ENCODE results near the gene CEP55. TPM values are rescaled to one million over a fixed set of nuclear protein-coding genes. Genes with fewer than 3 reads are reported as not detected.

The CEP55 gene
- total and polyA plus RNA-seq, 5 donors from 2014 or later, result 3.1 to 5.0 (median 4.6) TPM

GRCh38 chr10:93498166-93498565 is 1.8 kb downstream of the CEP55 start:
- Histone ChIP-seq H3K4me3 (ENCODE audit: low read depth, low read length) (peak overlapping the region; percentile 66), H3K9me3 (ENCODE audit: control insufficient read depth in 2 of 2, low read length in 2 of 2) (no peaks in the 10 kb centered on the region), H3K27me3 (ENCODE audit: control insufficient read depth, insufficient read depth, low read length) (no peaks in the 10 kb centered on the region), H3K27ac (ENCODE audit: insufficient read depth, low read length, poor library complexity, severe bottlenecking) (peak overlapping the region; percentile 69), H3K4me1 (ENCODE audit: control insufficient read depth, insufficient read depth, low read length, poor library complexity, severe bottlenecking) (peaks cover 27% of the 10 kb centered on the region), H3K36me3 (ENCODE audit: control insufficient read depth, insufficient read depth, low read length) (no peaks in the 10 kb centered on the region)
- peaks cover 0 to 1% (median 0%) of the 10 kb centered on the region in 7 donors for H3K9me3 Mint-ChIP-seq
- H3K4me1 Mint-ChIP-seq, result peaks cover 13 to 57% (median 35%) of the 10 kb centered on the region in 4 donors
- no peak for ATAC-seq (ENCODE audit: low read depth in 2 of 2)
- H3K36me3 Mint-ChIP-seq, result no peaks in the 10 kb centered on the region
- DNase-seq, result peak in 1 of 3 donors; percentile 41
- peak overlapping the region; percentile 83 to 99 (median 96) for H3K4me3 Mint-ChIP-seq
- H3K27ac Mint-ChIP-seq, result peak overlapping the region; percentile 21 to 79 (median 66)
- no peaks in the 10 kb centered on the region for H3K27me3 Mint-ChIP-seq

DNA sequence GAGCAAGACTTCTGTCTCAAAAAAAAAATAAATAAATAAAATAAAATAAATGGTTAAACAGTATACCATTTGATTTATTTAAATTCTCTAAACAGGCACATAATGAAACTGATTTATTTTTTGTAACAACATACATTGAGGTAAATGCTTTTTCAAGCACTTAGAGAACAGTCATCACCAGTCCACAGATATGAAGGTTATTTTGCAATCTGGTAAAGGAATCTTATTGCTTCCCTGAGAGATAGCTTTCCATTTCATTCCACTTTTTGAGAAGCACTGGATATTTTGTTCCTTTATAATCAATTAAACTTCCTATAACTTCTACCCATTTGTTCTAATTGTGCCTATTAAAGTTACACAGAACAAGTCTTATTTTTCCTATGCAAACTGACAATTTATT is 5.2 kb downstream of the CEP55 start:
- Histone ChIP-seq H3K27ac (ENCODE audit: insufficient read depth, low read length, poor library complexity, severe bottlenecking) (peak overlapping the region; percentile 78), H3K9me3 (ENCODE audit: control insufficient read depth in 2 of 2, low read length in 2 of 2) (no peaks in the 10 kb centered on the region), H3K4me1 (ENCODE audit: control insufficient read depth, insufficient read depth, low read length, poor library complexity, severe bottlenecking) (peaks cover 33% of the 10 kb centered on the region), H3K4me3 (ENCODE audit: low read depth, low read length) (peak overlapping the region; percentile 88), H3K36me3 (ENCODE audit: control insufficient read depth, insufficient read depth, low read length) (no peaks in the 10 kb centered on the region), H3K27me3 (ENCODE audit: control insufficient read depth, insufficient read depth, low read length) (no peaks in the 10 kb centered on the region)
- Mint-ChIP-seq H3K27me3 (no peaks in the 10 kb centered on the region), H3K4me3 (peak overlapping the region in 1 of 4 donors; percentile 68), H3K9me3 (peaks cover 0 to 1% (median 0%) of the 10 kb centered on the region in 7 donors), H3K27ac (peak overlapping the region in 2 of 3 donors; percentile 6 to 68), H3K36me3 (no peaks in the 10 kb centered on the region), H3K4me1 (peaks cover 21 to 63% (median 35%) of the 10 kb centered on the region in 4 donors)
- ATAC-seq (ENCODE audit: low read depth in 2 of 2), result no peak
- no peak for DNase-seq

DNA sequence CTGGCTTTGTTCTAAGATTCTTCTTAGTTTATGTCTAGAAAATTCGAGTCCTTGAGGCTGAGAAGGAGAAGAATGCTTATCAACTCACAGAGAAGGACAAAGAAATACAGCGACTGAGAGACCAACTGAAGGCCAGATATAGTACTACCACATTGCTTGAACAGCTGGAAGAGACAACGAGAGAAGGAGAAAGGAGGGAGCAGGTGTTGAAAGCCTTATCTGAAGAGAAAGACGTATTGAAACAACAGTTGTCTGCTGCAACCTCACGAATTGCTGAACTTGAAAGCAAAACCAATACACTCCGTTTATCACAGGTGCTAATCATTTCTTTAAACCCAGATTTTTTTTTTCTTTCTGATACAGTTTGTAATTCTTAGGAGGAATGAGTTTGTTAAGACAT is 6.7 kb downstream of the CEP55 start:
- H3K4me1 ChIP-seq (ENCODE audit: control insufficient read depth, insufficient read depth, low read length, poor library complexity, severe bottlenecking), result peaks cover 33% of the 10 kb centered on the region
- no peaks in the 10 kb centered on the region for H3K9me3 ChIP-seq (ENCODE audit: control insufficient read depth in 2 of 2, low read length in 2 of 2)
- Mint-ChIP-seq H3K9me3 (peaks cover 0 to 1% (median 0%) of the 10 kb centered on the region in 7 donors), H3K4me3 (peak overlapping the region; percentile 68 to 86 (median 80)), H3K27me3 (no peaks in the 10 kb centered on the region), H3K27ac (peak overlapping the region; percentile 70 to 94 (median 92)), H3K4me1 (peaks cover 18 to 55% (median 33%) of the 10 kb centered on the region in 4 donors), H3K36me3 (no peaks in the 10 kb centered on the region)
- DNase-seq (peak in 2 of 3 donors; percentile 36 to 64), ATAC-seq (ENCODE audit: low read depth in 2 of 2) (peak; percentile 55 to 61)
- peak overlapping the region; percentile 78 for H3K27ac ChIP-seq (ENCODE audit: insufficient read depth, low read length, poor library complexity, severe bottlenecking)
- H3K27me3 ChIP-seq (ENCODE audit: control insufficient read depth, insufficient read depth, low read length), result no peaks in the 10 kb centered on the region
- H3K4me3 ChIP-seq (ENCODE audit: low read depth, low read length), result peak overlapping the region; percentile 88
- no peaks in the 10 kb centered on the region for H3K36me3 ChIP-seq (ENCODE audit: control insufficient read depth, insufficient read depth, low read length)

- Mint-ChIP-seq H3K27me3 (no peaks in the 10 kb centered on the region), H3K27ac (peak overlapping the region; percentile 23 to 90 (median 33)), H3K4me3 (peak overlapping the region in 1 of 4 donors; percentile 5), H3K9me3 (no peaks in the 10 kb centered on the region), H3K36me3 (no peaks in the 10 kb centered on the region), H3K4me1 (peaks cover 11 to 54% (median 33%) of the 10 kb centered on the region in 4 donors)
- Histone ChIP-seq H3K4me1 (ENCODE audit: control insufficient read depth, insufficient read depth, low read length, poor library complexity, severe bottlenecking) (peaks cover 34% of the 10 kb centered on the region), H3K27me3 (ENCODE audit: control insufficient read depth, insufficient read depth, low read length) (no peaks in the 10 kb centered on the region), H3K4me3 (ENCODE audit: low read depth, low read length) (no peak overlapping the region), H3K36me3 (ENCODE audit: control insufficient read depth, insufficient read depth, low read length) (no peaks in the 10 kb centered on the region), H3K9me3 (ENCODE audit: control insufficient read depth in 2 of 2, low read length in 2 of 2) (no peaks in the 10 kb centered on the region), H3K27ac (ENCODE audit: insufficient read depth, low read length, poor library complexity, severe bottlenecking) (peak overlapping the region; percentile 23)
- ATAC-seq (ENCODE audit: low read depth in 2 of 2) (no peak), DNase-seq (no peak)
Measured at GRCh38 chr10:93505075-93505474, 8.7 kb downstream of the CEP55 start.

GRCh38 chr10:93509816-93510215 is 13.4 kb downstream of the CEP55 start:
- H3K36me3 ChIP-seq (ENCODE audit: control insufficient read depth, insufficient read depth, low read length), result no peaks in the 10 kb centered on the region
- H3K9me3 Mint-ChIP-seq, result no peaks in the 10 kb centered on the region
- peaks cover 1 to 36% (median 24%) of the 10 kb centered on the region in 4 donors for H3K4me1 Mint-ChIP-seq
- peak overlapping the region in 3 of 4 donors; percentile 6 to 49 (median 16) for H3K4me3 Mint-ChIP-seq
- DNase-seq (peak in 1 of 3 donors; percentile 51), ATAC-seq (ENCODE audit: low read depth in 2 of 2) (peak in 1 of 2 donors; percentile 33)
- no peaks in the 10 kb centered on the region for H3K27me3 ChIP-seq (ENCODE audit: control insufficient read depth, insufficient read depth, low read length)
- peak overlapping the region; percentile 2 to 78 (median 15) for H3K27ac Mint-ChIP-seq
- peak overlapping the region; percentile 56 for H3K27ac ChIP-seq (ENCODE audit: insufficient read depth, low read length, poor library complexity, severe bottlenecking)
- no peaks in the 10 kb centered on the region for H3K27me3 Mint-ChIP-seq
- H3K9me3 ChIP-seq (ENCODE audit: control insufficient read depth in 2 of 2, low read length in 2 of 2), result no peaks in the 10 kb centered on the region
- H3K4me1 ChIP-seq (ENCODE audit: control insufficient read depth, insufficient read depth, low read length, poor library complexity, severe bottlenecking), result peaks cover 19% of the 10 kb centered on the region
- H3K36me3 Mint-ChIP-seq, result no peaks in the 10 kb centered on the region
- peak overlapping the region; percentile 77 for H3K4me3 ChIP-seq (ENCODE audit: low read depth, low read length)

DNA sequence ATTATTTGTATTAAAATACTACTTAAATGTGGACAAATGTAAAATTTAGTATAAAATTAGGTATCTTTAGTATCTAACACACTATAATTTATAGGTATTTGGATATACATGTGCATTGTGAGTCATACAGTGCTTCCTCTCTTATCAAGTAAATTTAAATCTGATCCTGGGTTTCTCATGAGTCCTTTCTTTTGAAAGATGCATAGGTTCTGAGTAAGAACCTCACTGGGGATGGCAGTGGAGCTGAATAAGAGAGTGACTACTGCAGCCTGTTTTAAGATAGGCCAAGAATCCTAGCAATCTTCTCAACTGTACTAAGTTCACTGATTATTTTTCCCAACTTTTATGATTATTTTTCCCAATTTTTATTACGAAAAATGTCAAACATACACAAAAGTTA is 16.2 kb downstream of the CEP55 start:
- Mint-ChIP-seq H3K4me3 (no peak overlapping the region), H3K27me3 (no peaks in the 10 kb centered on the region), H3K4me1 (peaks cover 1 to 43% (median 26%) of the 10 kb centered on the region in 4 donors), H3K27ac (no peak overlapping the region), H3K36me3 (no peaks in the 10 kb centered on the region), H3K9me3 (peaks cover 0 to 1% (median 0%) of the 10 kb centered on the region in 7 donors)
- H3K4me3 ChIP-seq (ENCODE audit: low read depth, low read length), result no peak overlapping the region
- H3K27ac ChIP-seq (ENCODE audit: insufficient read depth, low read length, poor library complexity, severe bottlenecking), result no peak overlapping the region
- H3K9me3 ChIP-seq (ENCODE audit: control insufficient read depth in 2 of 2, low read length in 2 of 2), result no peaks in the 10 kb centered on the region
- no peak for DNase-seq
- H3K27me3 ChIP-seq (ENCODE audit: control insufficient read depth, insufficient read depth, low read length), result no peaks in the 10 kb centered on the region
- H3K4me1 ChIP-seq (ENCODE audit: control insufficient read depth, insufficient read depth, low read length, poor library complexity, severe bottlenecking), result peaks cover 19% of the 10 kb centered on the region
- no peaks in the 10 kb centered on the region for H3K36me3 ChIP-seq (ENCODE audit: control insufficient read depth, insufficient read depth, low read length)
- ATAC-seq (ENCODE audit: low read depth in 2 of 2), result no peak

DNA sequence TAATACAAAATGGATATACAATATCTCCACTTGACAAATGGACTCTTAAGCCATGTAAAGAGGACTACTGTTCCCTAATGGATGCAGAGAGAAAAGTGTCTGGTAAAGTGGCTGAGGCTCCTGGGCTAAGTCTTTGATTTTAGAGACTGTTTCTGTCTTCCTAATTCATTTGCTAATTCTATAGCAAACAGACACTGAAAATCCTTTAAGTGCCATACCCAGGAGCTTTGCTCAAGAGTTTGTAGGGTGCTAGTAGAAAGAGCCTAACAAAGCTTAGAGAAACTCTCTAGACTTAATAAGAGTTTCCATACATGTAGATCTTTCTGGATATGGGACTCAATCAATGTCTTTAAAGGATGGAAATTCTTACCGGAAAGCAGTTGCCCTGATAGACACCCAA is 16.7 kb downstream of the CEP55 start:
- Histone ChIP-seq H3K4me3 (ENCODE audit: low read depth, low read length) (no peak overlapping the region), H3K27me3 (ENCODE audit: control insufficient read depth, insufficient read depth, low read length) (no peaks in the 10 kb centered on the region), H3K9me3 (ENCODE audit: control insufficient read depth in 2 of 2, low read length in 2 of 2) (no peaks in the 10 kb centered on the region), H3K27ac (ENCODE audit: insufficient read depth, low read length, poor library complexity, severe bottlenecking) (no peak overlapping the region), H3K36me3 (ENCODE audit: control insufficient read depth, insufficient read depth, low read length) (no peaks in the 10 kb centered on the region), H3K4me1 (ENCODE audit: control insufficient read depth, insufficient read depth, low read length, poor library complexity, severe bottlenecking) (peaks cover 19% of the 10 kb centered on the region)
- no peak for DNase-seq
- H3K4me3 Mint-ChIP-seq, result no peak overlapping the region
- no peaks in the 10 kb centered on the region for H3K27me3 Mint-ChIP-seq
- peaks cover 0 to 1% (median 0%) of the 10 kb centered on the region in 7 donors for H3K9me3 Mint-ChIP-seq
- H3K36me3 Mint-ChIP-seq, result no peaks in the 10 kb centered on the region
- H3K4me1 Mint-ChIP-seq, result peaks cover 0 to 38% (median 21%) of the 10 kb centered on the region in 4 donors
- H3K27ac Mint-ChIP-seq, result no peak overlapping the region
- no peak for ATAC-seq (ENCODE audit: low read depth in 2 of 2)

GRCh38 chr10:93514521-93514920 is 18.1 kb downstream of the CEP55 start:
- DNase-seq, result no peak
- H3K27me3 ChIP-seq (ENCODE audit: control insufficient read depth, insufficient read depth, low read length), result no peaks in the 10 kb centered on the region
- Mint-ChIP-seq H3K36me3 (peaks cover under 1% of the 10 kb centered on the region), H3K4me1 (peaks cover 0 to 25% (median 13%) of the 10 kb centered on the region in 4 donors), H3K27ac (no peak overlapping the region), H3K27me3 (no peaks in the 10 kb centered on the region), H3K4me3 (no peak overlapping the region), H3K9me3 (peaks cover 0 to 1% (median 0%) of the 10 kb centered on the region in 7 donors)
- ATAC-seq (ENCODE audit: low read depth in 2 of 2), result no peak
- H3K36me3 ChIP-seq (ENCODE audit: control insufficient read depth, insufficient read depth, low read length), result no peaks in the 10 kb centered on the region
- no peaks in the 10 kb centered on the region for H3K9me3 ChIP-seq (ENCODE audit: control insufficient read depth in 2 of 2, low read length in 2 of 2)
- no peak overlapping the region for H3K4me3 ChIP-seq (ENCODE audit: low read depth, low read length)
- peaks cover 14% of the 10 kb centered on the region for H3K4me1 ChIP-seq (ENCODE audit: control insufficient read depth, insufficient read depth, low read length, poor library complexity, severe bottlenecking)
- no peak overlapping the region for H3K27ac ChIP-seq (ENCODE audit: insufficient read depth, low read length, poor library complexity, severe bottlenecking)
